ENCODE measurements around the gene SHANK1. TPM values are rescaled to one million over a fixed set of nuclear protein-coding genes. Genes with fewer than 3 reads are reported as not detected.

The SHANK1 gene
- total and polyA plus RNA-seq, 4 donors: 0.06 to 0.28 (median 0.17) TPM; not detected in 1

DNA sequence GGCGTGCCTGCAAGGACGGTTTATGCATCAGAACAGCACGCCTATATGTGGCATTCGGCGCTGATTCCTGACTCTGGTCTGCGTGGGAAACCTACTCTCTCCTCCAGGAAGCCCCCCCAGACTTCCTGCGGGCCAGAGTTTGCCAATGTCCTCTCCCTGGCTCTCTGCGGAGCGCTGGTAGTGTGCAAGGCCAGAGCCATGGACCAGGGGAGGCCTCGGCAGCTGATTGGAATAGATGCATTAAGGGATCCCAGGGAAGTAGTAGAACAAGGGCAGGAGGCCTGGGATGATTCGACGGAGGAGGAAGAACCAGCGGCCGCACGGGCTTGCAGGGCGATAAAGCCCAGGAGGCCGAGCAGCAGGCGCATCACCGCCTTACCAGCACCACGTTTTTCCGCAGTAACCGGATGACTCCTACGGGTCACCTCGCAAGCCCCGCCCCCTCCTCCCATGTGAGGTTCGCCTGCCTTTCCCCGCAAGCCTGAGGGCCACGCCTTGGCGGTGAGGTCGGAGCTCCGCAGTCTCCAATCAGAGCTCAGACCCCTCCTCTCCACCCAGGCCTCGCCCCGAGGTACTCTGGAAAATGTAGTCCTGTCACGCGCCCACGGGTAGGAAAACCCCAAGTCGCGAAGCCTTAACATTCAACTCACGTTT lies 8.6 kb upstream of the SHANK1 start:
- no peak overlapping the region for H3K27ac ChIP-seq (ENCODE audit: low read depth in 1 of 2, low read length in 2 of 2)
- DNase-seq (ENCODE audit: low spot score): peak; percentile 57

DNA sequence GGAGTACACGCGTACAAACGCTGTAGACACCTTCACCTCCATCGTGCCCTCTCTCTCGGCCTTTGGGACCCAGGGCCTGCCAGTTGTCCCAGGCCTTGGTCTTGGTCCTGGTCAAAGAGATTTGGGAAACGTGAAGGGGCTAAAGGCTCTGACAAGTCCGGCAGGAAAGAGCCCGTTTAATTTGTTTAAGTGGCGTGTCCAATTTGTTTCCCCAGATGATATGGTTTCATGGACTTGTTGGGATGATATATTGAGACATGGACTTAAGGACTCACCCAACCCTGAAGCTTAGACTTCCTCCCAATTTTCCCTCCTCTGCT lies 6.3 kb upstream of the SHANK1 start:
- Histone ChIP-seq H3K27ac (ENCODE audit: low read depth in 1 of 2, low read length in 2 of 2) (no peak overlapping the region), H3K4me3 (ENCODE audit: low read depth in 1 of 3, low read length in 3 of 3) (peak overlapping the region in 1 of 3 donors; percentile 13), H3K27me3 (ENCODE audit: control insufficient read depth in 4 of 4, insufficient read depth in 4 of 4, low read length in 3 of 4) (peaks cover 0 to 5% (median 2%) of the 10 kb centered on the region in 4 donors), H3K4me1 (ENCODE audit: control insufficient read depth in 4 of 4, insufficient read depth in 4 of 4, low read length in 3 of 4) (peaks cover 0 to 30% (median 14%) of the 10 kb centered on the region in 4 donors), H3K9ac (ENCODE audit: low read depth in 1 of 2, low read length in 2 of 2) (peak overlapping the region in 1 of 2 donors; percentile 53), H3K9me3 (ENCODE audit: control insufficient read depth in 4 of 4, low read length in 3 of 4) (no peaks in the 10 kb centered on the region), H3K36me3 (ENCODE audit: control insufficient read depth in 4 of 4, insufficient read depth in 3 of 4, low read depth in 1 of 4, low read length in 3 of 4) (no peaks in the 10 kb centered on the region)
- 77% methylated on average over 9 of the region's 9 CpGs for WGBS
- no peak for TF ChIP-seq HNF4G (IDR thresholded peaks at IDR 0.05)
- no peak for DNase-seq (ENCODE audit: low spot score)

More for the DNA sequence above, 8.6 kb upstream of the SHANK1 start:
- H3K9ac ChIP-seq (ENCODE audit: low read depth in 1 of 2, low read length in 2 of 2): no peak overlapping the region
- no peak overlapping the region for H3K4me3 ChIP-seq (ENCODE audit: low read depth in 1 of 3, low read length in 3 of 3)
- H3K36me3 ChIP-seq (ENCODE audit: control insufficient read depth in 4 of 4, insufficient read depth in 3 of 4, low read depth in 1 of 4, low read length in 3 of 4): no peaks in the 10 kb centered on the region
- 18% methylated on average over 39 of the region's 39 CpGs for WGBS
- H3K27me3 ChIP-seq (ENCODE audit: control insufficient read depth in 4 of 4, insufficient read depth in 4 of 4, low read length in 3 of 4): peaks cover 0 to 6% (median 0%) of the 10 kb centered on the region in 4 donors
- TF ChIP-seq REST (IDR thresholded peaks at IDR 0.05) (no peak), FOXA2 (IDR thresholded peaks at IDR 0.05) (no peak), RXRA (IDR thresholded peaks at IDR 0.05) (no peak), NR2F2 (IDR thresholded peaks at IDR 0.05) (no peak), HNF4G (IDR thresholded peaks at IDR 0.05) (no peak), EGR1 (IDR thresholded peaks at IDR 0.05; ENCODE audit: low read depth in 2 of 2) (no peak)
- TF ChIP-seq, protein P1, sequence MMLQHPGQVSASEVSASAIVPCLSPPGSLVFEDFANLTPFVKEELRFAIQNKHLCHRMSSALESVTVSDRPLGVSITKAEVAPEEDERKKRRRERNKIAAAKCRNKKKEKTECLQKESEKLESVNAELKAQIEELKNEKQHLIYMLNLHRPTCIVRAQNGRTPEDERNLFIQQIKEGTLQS (IDR thresholded peaks at IDR 0.05): no peak
- TF ChIP-seq, protein P2, sequence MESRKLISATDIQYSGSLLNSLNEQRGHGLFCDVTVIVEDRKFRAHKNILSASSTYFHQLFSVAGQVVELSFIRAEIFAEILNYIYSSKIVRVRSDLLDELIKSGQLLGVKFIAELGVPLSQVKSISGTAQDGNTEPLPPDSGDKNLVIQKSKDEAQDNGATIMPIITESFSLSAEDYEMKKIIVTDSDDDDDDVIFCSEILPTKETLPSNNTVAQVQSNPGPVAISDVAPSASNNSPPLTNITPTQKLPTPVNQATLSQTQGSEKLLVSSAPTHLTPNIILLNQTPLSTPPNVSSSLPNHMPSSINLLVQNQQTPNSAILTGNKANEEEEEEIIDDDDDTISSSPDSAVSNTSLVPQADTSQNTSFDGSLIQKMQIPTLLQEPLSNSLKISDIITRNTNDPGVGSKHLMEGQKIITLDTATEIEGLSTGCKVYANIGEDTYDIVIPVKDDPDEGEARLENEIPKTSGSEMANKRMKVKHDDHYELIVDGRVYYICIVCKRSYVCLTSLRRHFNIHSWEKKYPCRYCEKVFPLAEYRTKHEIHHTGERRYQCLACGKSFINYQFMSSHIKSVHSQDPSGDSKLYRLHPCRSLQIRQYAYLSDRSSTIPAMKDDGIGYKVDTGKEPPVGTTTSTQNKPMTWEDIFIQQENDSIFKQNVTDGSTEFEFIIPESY (IDR thresholded peaks at IDR 0.05): no peak
- peaks cover 0 to 29% (median 14%) of the 10 kb centered on the region in 4 donors for H3K4me1 ChIP-seq (ENCODE audit: control insufficient read depth in 4 of 4, insufficient read depth in 4 of 4, low read length in 3 of 4)
- no peaks in the 10 kb centered on the region for H3K9me3 ChIP-seq (ENCODE audit: control insufficient read depth in 4 of 4, low read length in 3 of 4)

- peak overlapping the region in 1 of 2 donors; percentile 53 for H3K9ac ChIP-seq (ENCODE audit: low read depth in 1 of 2, low read length in 2 of 2)
- peaks cover 0 to 30% (median 14%) of the 10 kb centered on the region in 4 donors for H3K4me1 ChIP-seq (ENCODE audit: control insufficient read depth in 4 of 4, insufficient read depth in 4 of 4, low read length in 3 of 4)
- whole genome bisulfite sequencing: 6% methylated on average over 52 of the region's 52 CpGs
- TF ChIP-seq MAX (IDR thresholded peaks at IDR 0.05) (no peak), RAD21 (IDR thresholded peaks at IDR 0.05) (no peak), CTCF (IDR thresholded peaks at IDR 0.05; ENCODE audit: low read depth, low read length, missing input control) (no peak), HNF4G (IDR thresholded peaks at IDR 0.05) (no peak), JUND (IDR thresholded peaks at IDR 0.05) (no peak)
- TF ChIP-seq, protein P2 (IDR thresholded peaks at IDR 0.05): no peak
- TF ChIP-seq, protein P1 (IDR thresholded peaks at IDR 0.05): no peak
- peak overlapping the region; percentile 54 to 60 (median 56) for H3K4me3 ChIP-seq (ENCODE audit: low read depth in 1 of 3, low read length in 3 of 3)
- DNase-seq (ENCODE audit: low spot score): no peak
- no peaks in the 10 kb centered on the region for H3K36me3 ChIP-seq (ENCODE audit: control insufficient read depth in 4 of 4, insufficient read depth in 3 of 4, low read depth in 1 of 4, low read length in 3 of 4)
- peak overlapping the region; percentile 25 to 63 for H3K27ac ChIP-seq (ENCODE audit: low read depth in 1 of 2, low read length in 2 of 2)
- peaks cover 0 to 6% (median 3%) of the 10 kb centered on the region in 4 donors for H3K27me3 ChIP-seq (ENCODE audit: control insufficient read depth in 4 of 4, insufficient read depth in 4 of 4, low read length in 3 of 4)
- H3K9me3 ChIP-seq (ENCODE audit: control insufficient read depth in 4 of 4, low read length in 3 of 4): no peaks in the 10 kb centered on the region
Observed at GRCh38 chr19:50725218-50725910, 5.8 kb upstream of the SHANK1 start.

Measured in liver (tissue), 9 donors.